Trophoblast cell (in vitro differentiated cells and primary cell): ENCODE data around the gene SEC16A.

ENCODE experiments used
- DNase-seq, 2 donors: peaks; one replicate each; pipeline ENCODE4 v3.0.0-alpha.2; 2016
- H2AFZ ChIP-seq: 2 replicates; pipeline ENCODE4 v1.6.1; 2013; ENCODE audit warnings: low read length, moderate library complexity, mild to moderate bottlenecking; ENCODE audit not compliant: insufficient read depth, poor library complexity
- H2AK5ac ChIP-seq: 2 replicates; pipeline ENCODE4 v1.6.1; 2013; ENCODE audit warnings: mild to moderate bottlenecking, low read length
- H2BK120ac ChIP-seq: 2 replicates; pipeline ENCODE4 v1.6.1; 2013; ENCODE audit warnings: low read length, mild to moderate bottlenecking, moderate library complexity; ENCODE audit not compliant: insufficient read depth, poor library complexity
- H2BK12ac ChIP-seq: 2 replicates; pipeline ENCODE4 v1.6.1; 2013; ENCODE audit warnings: mild to moderate bottlenecking, low read length, moderate library complexity
- H2BK5ac ChIP-seq: 2 replicates; pipeline ENCODE4 v1.6.1; 2013; ENCODE audit warnings: low read length, low read depth, moderate library complexity, mild to moderate bottlenecking; ENCODE audit not compliant: poor library complexity
- H3K14ac ChIP-seq: 2 replicates; pipeline ENCODE4 v1.6.1; 2013; ENCODE audit warnings: mild to moderate bottlenecking, low read length
- H3K18ac ChIP-seq: 2 replicates; pipeline ENCODE4 v1.6.1; 2013; ENCODE audit warnings: mild to moderate bottlenecking, low read length
- H3K23ac ChIP-seq: 2 replicates; pipeline ENCODE4 v1.6.1; 2013; ENCODE audit warnings: low read length
- H3K27ac ChIP-seq: 2 replicates; pipeline ENCODE4 v1.5.1; 2013; ENCODE audit warnings: low read depth, mild to moderate bottlenecking, inconsistent platforms, low read length, moderate library complexity
- H3K27me3 ChIP-seq: 2 replicates; pipeline ENCODE4 v1.6.1; 2013; ENCODE audit warnings: inconsistent platforms, mild to moderate bottlenecking, low read length, moderate library complexity; ENCODE audit not compliant: insufficient read depth
- H3K36me3 ChIP-seq, 2 experiments: 1 replicate in 1 of 2; 2 replicates in 1 of 2; pipeline ENCODE4 v1.6.1; 2013; ENCODE audit warnings: low read length in 2 of 2, mild to moderate bottlenecking in 2 of 2, moderate library complexity in 1 of 2; ENCODE audit not compliant: insufficient read depth in 2 of 2, control insufficient read depth in 1 of 2
- H3K4ac ChIP-seq: 2 replicates; pipeline ENCODE4 v1.6.1; 2013; ENCODE audit warnings: low read depth, mild to moderate bottlenecking, low read length, moderate library complexity
- H3K4me1 ChIP-seq, 2 experiments: 1 replicate in 1 of 2; 2 replicates in 1 of 2; pipeline ENCODE4 v1.6.1; 2013; ENCODE audit warnings: low read length in 2 of 2, mild to moderate bottlenecking in 2 of 2, moderate library complexity in 1 of 2; ENCODE audit not compliant: insufficient read depth in 2 of 2, control insufficient read depth in 1 of 2
- H3K4me2 ChIP-seq: 2 replicates; pipeline ENCODE4 v1.6.1; 2013; ENCODE audit warnings: inconsistent platforms, mild to moderate bottlenecking, low read length, moderate library complexity
- H3K4me3 ChIP-seq: 2 replicates; pipeline ENCODE4 v1.5.1; 2013; ENCODE audit warnings: mild to moderate bottlenecking, low read depth, low read length, inconsistent platforms
- H3K79me1 ChIP-seq: one replicate; pipeline ENCODE4 v1.6.1; 2013; ENCODE audit warnings: low read length
- H3K79me2 ChIP-seq: 2 replicates; pipeline ENCODE4 v1.6.1; 2013; ENCODE audit warnings: low read length, mild to moderate bottlenecking; ENCODE audit not compliant: control insufficient read depth, insufficient read depth, poor library complexity
- H3K9ac ChIP-seq: 2 replicates; pipeline ENCODE4 v1.6.1; 2013; ENCODE audit warnings: mild to moderate bottlenecking, low read length
- H3K9me3 ChIP-seq: 2 replicates; pipeline ENCODE4 v1.6.1; 2013; ENCODE audit warnings: low read depth, mild to moderate bottlenecking, control low read depth, inconsistent platforms, low read length; ENCODE audit not compliant: insufficient read depth
- H4K12ac ChIP-seq: 2 replicates; pipeline ENCODE4 v1.6.1; 2013; ENCODE audit warnings: low read depth, mild to moderate bottlenecking, low read length, moderate library complexity
- H4K8ac ChIP-seq: 2 replicates; pipeline ENCODE4 v1.6.1; 2013; ENCODE audit warnings: low read depth, mild to moderate bottlenecking, low read length, moderate library complexity
- H4K91ac ChIP-seq: one replicate; pipeline ENCODE4 v1.6.1; 2013; ENCODE audit warnings: low read depth, mild to moderate bottlenecking, low read length, moderate library complexity
- WGBS: extraction: QIAGEN DNeasy Blood & Tissue Kit; methylation state at CpG from one replicate; pipeline ENCODE4 v1.1.7; 2013; ENCODE audit warnings: missing lambda C conversion rate; ENCODE audit not compliant: insufficient read length, insufficient coverage; ENCODE audit errors: extremely low coverage; 5-methylcytosine and 5-hydroxymethylcytosine counted together

The SEC16A gene

GRCh38 chr9:136455043-136456002, 27.5 kb downstream of the SEC16A start:
- Histone ChIP-seq H3K27ac (no peak overlapping the region), H2AK5ac (no peak overlapping the region), H3K79me1 (no peaks in the 10 kb centered on the region), H2BK5ac (no peak overlapping the region), H3K23ac (no peak overlapping the region), H3K9ac (no peak overlapping the region), H4K12ac (no peak overlapping the region), H3K4me1 (no peaks in the 10 kb centered on the region), H2BK120ac (no peak overlapping the region), H3K79me2 (no peaks in the 10 kb centered on the region), H3K4me2 (no peak overlapping the region), H3K18ac (no peak overlapping the region), H3K4ac (no peak overlapping the region), H3K14ac (no peak overlapping the region), H3K27me3 (no peaks in the 10 kb centered on the region), H3K4me3 (no peak overlapping the region), H3K9me3 (peaks cover 2% of the 10 kb centered on the region), H2AFZ (no peak overlapping the region), H2BK12ac (no peak overlapping the region), H3K36me3 (peaks cover 76 to 77% of the 10 kb centered on the region in 2 experiments), H4K91ac (no peak overlapping the region), H4K8ac (no peak overlapping the region)
- WGBS = no CpG with 5 or more reads among the region's 43 CpGs
- DNase-seq = no peak

- H3K18ac ChIP-seq = no peak overlapping the region
- DNase-seq = no peak
- H2AFZ ChIP-seq = no peak overlapping the region
- no peak overlapping the region for H2BK5ac ChIP-seq
- no peak overlapping the region for H3K9ac ChIP-seq
- H3K23ac ChIP-seq = no peak overlapping the region
- H2BK120ac ChIP-seq = no peak overlapping the region
- H3K4me2 ChIP-seq = no peak overlapping the region
- no peak overlapping the region for H2AK5ac ChIP-seq
- H3K79me1 ChIP-seq = no peaks in the 10 kb centered on the region
- H2BK12ac ChIP-seq = no peak overlapping the region
- no peak overlapping the region for H3K4ac ChIP-seq
- no peaks in the 10 kb centered on the region for H3K27me3 ChIP-seq
- peaks cover 74 to 77% of the 10 kb centered on the region in 2 experiments for H3K36me3 ChIP-seq
- H3K4me3 ChIP-seq = no peak overlapping the region
- no peak overlapping the region for H4K8ac ChIP-seq
- H3K9me3 ChIP-seq = peaks cover 2% of the 10 kb centered on the region
- no CpG with 5 or more reads among the region's 25 CpGs for WGBS
- H3K14ac ChIP-seq = no peak overlapping the region
- no peaks in the 10 kb centered on the region for H3K4me1 ChIP-seq
- H3K27ac ChIP-seq = no peak overlapping the region
- H4K91ac ChIP-seq = no peak overlapping the region
- no peaks in the 10 kb centered on the region for H3K79me2 ChIP-seq
- H4K12ac ChIP-seq = no peak overlapping the region
Measured at GRCh38 chr9:136454026-136454796, 28.6 kb downstream of the SEC16A start.

- no peak for DNase-seq
- H3K4me3 ChIP-seq = no peak overlapping the region
- no peak overlapping the region for H4K12ac ChIP-seq
- H3K79me2 ChIP-seq = no peaks in the 10 kb centered on the region
- H2BK120ac ChIP-seq = no peak overlapping the region
- H3K9me3 ChIP-seq = peaks cover 2% of the 10 kb centered on the region
- no peak overlapping the region for H3K18ac ChIP-seq
- WGBS = no CpG with 5 or more reads among the region's 11 CpGs
- no peak overlapping the region for H3K14ac ChIP-seq
- H2AFZ ChIP-seq = no peak overlapping the region
- H3K79me1 ChIP-seq = no peaks in the 10 kb centered on the region
- H3K27me3 ChIP-seq = no peaks in the 10 kb centered on the region
- no peak overlapping the region for H2BK5ac ChIP-seq
- H4K91ac ChIP-seq = no peak overlapping the region
- no peak overlapping the region for H3K27ac ChIP-seq
- H3K23ac ChIP-seq = no peak overlapping the region
- H3K9ac ChIP-seq = no peak overlapping the region
- H3K4ac ChIP-seq = no peak overlapping the region
- H3K4me2 ChIP-seq = no peak overlapping the region
- no peak overlapping the region for H4K8ac ChIP-seq
- no peak overlapping the region for H2BK12ac ChIP-seq
- no peaks in the 10 kb centered on the region for H3K4me1 ChIP-seq
- H3K36me3 ChIP-seq = peaks cover 77 to 80% of the 10 kb centered on the region in 2 experiments
- H2AK5ac ChIP-seq = no peak overlapping the region
Measured at GRCh38 chr9:136453326-136453725, 29.5 kb downstream of the SEC16A start.

- Histone ChIP-seq H3K9me3 (peaks cover 2% of the 10 kb centered on the region), H3K4me3 (no peak overlapping the region), H3K14ac (no peak overlapping the region), H3K36me3 (peaks cover 76 to 80% of the 10 kb centered on the region in 2 experiments), H3K4me2 (no peak overlapping the region), H4K91ac (no peak overlapping the region), H3K23ac (no peak overlapping the region), H2AFZ (no peak overlapping the region), H3K27me3 (no peaks in the 10 kb centered on the region), H3K79me1 (no peaks in the 10 kb centered on the region), H3K18ac (no peak overlapping the region), H3K4ac (no peak overlapping the region), H2AK5ac (no peak overlapping the region), H3K9ac (no peak overlapping the region), H3K4me1 (no peaks in the 10 kb centered on the region), H2BK12ac (no peak overlapping the region), H2BK120ac (no peak overlapping the region), H3K27ac (no peak overlapping the region), H4K8ac (no peak overlapping the region), H3K79me2 (no peaks in the 10 kb centered on the region), H4K12ac (no peak overlapping the region), H2BK5ac (no peak overlapping the region)
- WGBS = no CpG with 5 or more reads among the region's 26 CpGs
- no peak for DNase-seq
Measured at GRCh38 chr9:136451221-136451877, 31.5 kb downstream of the SEC16A start.
